ENCODE results near the gene STUB1.

The STUB1 gene

GRCh38 chr16:728131-728889, 48.1 kb downstream of the STUB1 start:
- no peak for TF ChIP-seq ZBTB7A (IDR thresholded peaks at IDR 0.05; ENCODE audit: low read depth)
- TF ChIP-seq FOXM1 (IDR thresholded peaks at IDR 0.05; ENCODE audit: borderline replicate concordance, low read depth) = no peak
- peak; percentile 20; the same call in 1 of the 2 replicates for TF ChIP-seq NFIC (IDR thresholded peaks at IDR 0.05)
- peak; percentile 59 for TF ChIP-seq USF1 (IDR thresholded peaks at IDR 0.05)
- peak; percentile 96 for TF ChIP-seq MAX (IDR thresholded peaks at IDR 0.05)
- peak; percentile 12; the same call in 1 of the 2 replicates for TF ChIP-seq TEAD4 (IDR thresholded peaks at IDR 0.05)
- no peak for TF ChIP-seq RAD21 (IDR thresholded peaks at IDR 0.05; ENCODE audit: low read depth)
- TF ChIP-seq TCF12 (IDR thresholded peaks at IDR 0.05; ENCODE audit: low read depth) = peak; percentile 59; the same call in 1 of the 2 replicates
- no peak for TF ChIP-seq CEBPB (IDR thresholded peaks at IDR 0.05)
- no peak for TF ChIP-seq EGR1 (IDR thresholded peaks at IDR 0.05)
- no peak for TF ChIP-seq REST (IDR thresholded peaks at IDR 0.05; ENCODE audit: low read depth)
- no peak for TF ChIP-seq EP300 (IDR thresholded peaks at IDR 0.05; ENCODE audit: borderline replicate concordance)
- no peak for TF ChIP-seq CREB1 (IDR thresholded peaks at IDR 0.05; ENCODE audit: low read depth)
- no peak for TF ChIP-seq YY1 (IDR thresholded peaks at IDR 0.05; ENCODE audit: low read depth)
- TF ChIP-seq TAF1 (IDR thresholded peaks at IDR 0.05; ENCODE audit: low read depth) = no peak

- TF ChIP-seq EP300 (IDR thresholded peaks at IDR 0.05; ENCODE audit: borderline replicate concordance) = no peak
- TF ChIP-seq CEBPB (IDR thresholded peaks at IDR 0.05) = no peak
- no peak for TF ChIP-seq ZBTB7A (IDR thresholded peaks at IDR 0.05; ENCODE audit: low read depth)
- TF ChIP-seq TEAD4 (IDR thresholded peaks at IDR 0.05) = no peak
- TF ChIP-seq NFIC (IDR thresholded peaks at IDR 0.05) = no peak
These were observed 48.9 kb downstream of the STUB1 start for GRCh38 chr16:728890-729744.

- no peak for TF ChIP-seq USF1 (IDR thresholded peaks at IDR 0.05)
- no peak for TF ChIP-seq EGR1 (IDR thresholded peaks at IDR 0.05)
These were observed 49.8 kb downstream of the STUB1 start for GRCh38 chr16:729768-730665.

GRCh38 chr16:730666-731509, 50.7 kb downstream of the STUB1 start:
- TF ChIP-seq NFIC (IDR thresholded peaks at IDR 0.05) = no peak
- no peak for TF ChIP-seq MAX (IDR thresholded peaks at IDR 0.05)
- no peak for TF ChIP-seq USF1 (IDR thresholded peaks at IDR 0.05)
- no peak for TF ChIP-seq TEAD4 (IDR thresholded peaks at IDR 0.05)
- TF ChIP-seq ZBTB7A (IDR thresholded peaks at IDR 0.05; ENCODE audit: low read depth) = no peak
- no peak for TF ChIP-seq RAD21 (IDR thresholded peaks at IDR 0.05; ENCODE audit: low read depth)
- TF ChIP-seq FOXM1 (IDR thresholded peaks at IDR 0.05; ENCODE audit: borderline replicate concordance, low read depth) = no peak
- TF ChIP-seq TCF12 (IDR thresholded peaks at IDR 0.05; ENCODE audit: low read depth) = no peak
- TF ChIP-seq YY1 (IDR thresholded peaks at IDR 0.05; ENCODE audit: low read depth) = no peak
- no peak for TF ChIP-seq EGR1 (IDR thresholded peaks at IDR 0.05)
- no peak for TF ChIP-seq EP300 (IDR thresholded peaks at IDR 0.05; ENCODE audit: borderline replicate concordance)
- TF ChIP-seq TAF1 (IDR thresholded peaks at IDR 0.05; ENCODE audit: low read depth) = no peak
- no peak for TF ChIP-seq REST (IDR thresholded peaks at IDR 0.05; ENCODE audit: low read depth)
- TF ChIP-seq CREB1 (IDR thresholded peaks at IDR 0.05; ENCODE audit: low read depth) = no peak
- TF ChIP-seq CEBPB (IDR thresholded peaks at IDR 0.05) = no peak

All from Ishikawa (cell line).